Fibroblast of skin of scalp (primary cell): ENCODE measurements around the gene PRDM12.
"Not testable (repeated sequence)": the region's sequence is repeated elsewhere in the genome, so short reads cannot be mapped to it uniquely, and the experiment has no call there.

Experiments used
- DNase-seq: peaks from one replicate; pipeline ENCODE4 v3.0.0-alpha.2; 2013

PRDM12 gene

GRCh38 chr9:130665029-130665430 is 636 bp downstream of the PRDM12 start:
- DNase-seq, result no peak

- DNase-seq, result no peak
These were observed 1.3 kb downstream of the PRDM12 start for GRCh38 chr9:130665431-130666392.

- no peak for DNase-seq
These were observed 2.2 kb downstream of the PRDM12 start for GRCh38 chr9:130666393-130667119.

GRCh38 chr9:130667120-130667435 is 2.7 kb downstream of the PRDM12 start:
- no peak for DNase-seq

GRCh38 chr9:130668196-130668595 is 3.8 kb downstream of the PRDM12 start:
- no peak for DNase-seq

- no peak for DNase-seq
These were observed 4.3 kb downstream of the PRDM12 start for GRCh38 chr9:130668659-130669058.

GRCh38 chr9:130669965-130670364 is 5.6 kb downstream of the PRDM12 start:
- no peak for DNase-seq

GRCh38 chr9:130670644-130671043 is 6.2 kb downstream of the PRDM12 start:
- DNase-seq, result no peak

GRCh38 chr9:130672466-130672865 is 8.1 kb downstream of the PRDM12 start:
- DNase-seq, result no peak

GRCh38 chr9:130672933-130673615 is 8.7 kb downstream of the PRDM12 start:
- peak; percentile 26 for DNase-seq

GRCh38 chr9:130675396-130675795 is 11.0 kb downstream of the PRDM12 start:
- no peak for DNase-seq

- no peak for DNase-seq
These were observed 12.9 kb downstream of the PRDM12 start for GRCh38 chr9:130677252-130677651.

- peak; percentile 76 for DNase-seq
These were observed 16.7 kb downstream of the PRDM12 start for GRCh38 chr9:130680836-130681768.

- no peak for DNase-seq
These were observed 17.5 kb downstream of the PRDM12 start for GRCh38 chr9:130681769-130682420.

- DNase-seq, result peak; percentile 70
These were observed 18.2 kb downstream of the PRDM12 start for GRCh38 chr9:130682421-130683121.

- DNase-seq, result no peak
These were observed 20.7 kb downstream of the PRDM12 start for GRCh38 chr9:130685104-130685503.

- DNase-seq, result not testable (repeated sequence)
These were observed 21.6 kb downstream of the PRDM12 start for GRCh38 chr9:130685945-130686344.

- DNase-seq, result no peak
These were observed 23.2 kb downstream of the PRDM12 start for GRCh38 chr9:130687615-130688014.

GRCh38 chr9:130688072-130688471 is 23.7 kb downstream of the PRDM12 start:
- no peak for DNase-seq

- DNase-seq, result no peak
These were observed 25.2 kb downstream of the PRDM12 start for GRCh38 chr9:130689572-130689936.
